Glutamatergic neuron (in vitro differentiated cells): ENCODE results near the gene RAB20. TPM values are rescaled to one million over a fixed set of nuclear protein-coding genes. Genes with fewer than 3 reads are reported as not detected.

Experiments
- DNase-seq: peaks from one replicate; pipeline ENCODE4 v3.0.0; 2022
- H3K27ac Mint-ChIP-seq: one replicate; pipeline ENCODE4 v1.8.0; 2020; ENCODE audit warnings: mild to moderate bottlenecking, mixed read lengths, inconsistent platforms; ENCODE audit not compliant: unreplicated experiment
- H3K27me3 Mint-ChIP-seq: one replicate; pipeline ENCODE4 v1.8.0; 2020; ENCODE audit warnings: mild to moderate bottlenecking, moderate library complexity, mixed read lengths, inconsistent platforms; ENCODE audit not compliant: unreplicated experiment
- H3K36me3 Mint-ChIP-seq: one replicate; pipeline ENCODE4 v1.8.0; 2020; ENCODE audit warnings: mild to moderate bottlenecking, mixed read lengths, inconsistent platforms; ENCODE audit not compliant: unreplicated experiment
- H3K4me1 Mint-ChIP-seq: one replicate; pipeline ENCODE4 v1.8.0; 2020; ENCODE audit warnings: mild to moderate bottlenecking, low read depth, mixed read lengths, inconsistent platforms; ENCODE audit not compliant: unreplicated experiment
- H3K4me3 Mint-ChIP-seq: one replicate; pipeline ENCODE4 v1.8.0; 2020; ENCODE audit warnings: mild to moderate bottlenecking, mixed read lengths, inconsistent platforms; ENCODE audit not compliant: unreplicated experiment
- H3K9me3 Mint-ChIP-seq: one replicate; pipeline ENCODE4 v1.8.0; 2020; ENCODE audit warnings: mild to moderate bottlenecking, moderate library complexity, mixed read lengths, inconsistent platforms; ENCODE audit not compliant: unreplicated experiment
- CTCF ChIP-seq: fragments of 200-600 bp; sonication (generic); IDR thresholded peaks from one replicate; pipeline ENCODE4 v1.5.0; 2021; ENCODE audit not compliant: partially characterized antibody, unreplicated experiment
- total RNA-seq: library from RNA; stranded (reverse); fragmentation: NEBNext Ultra II Directional; extraction: Animal tissue kit (Norgen Biotek cat#: 25700); gene quantifications from one replicate; pipeline ENCODE4 v1.2.1, GENCODE V29; 2021; ENCODE audit not compliant: unreplicated experiment

Gene RAB20
- total RNA-seq, 1 donor from 2014 or later, result 1.7 TPM

- H3K36me3 Mint-ChIP-seq, result no peaks in the 10 kb centered on the region
- no peak for TF ChIP-seq CTCF
- no peaks in the 10 kb centered on the region for H3K27me3 Mint-ChIP-seq
- no peak overlapping the region for H3K27ac Mint-ChIP-seq
- no peaks in the 10 kb centered on the region for H3K4me1 Mint-ChIP-seq
- H3K9me3 Mint-ChIP-seq, result no peaks in the 10 kb centered on the region
- no peak for DNase-seq
- no peak overlapping the region for H3K4me3 Mint-ChIP-seq
Measured at GRCh38 chr13:110581506-110582185, 20.1 kb upstream of the RAB20 start.

DNA sequence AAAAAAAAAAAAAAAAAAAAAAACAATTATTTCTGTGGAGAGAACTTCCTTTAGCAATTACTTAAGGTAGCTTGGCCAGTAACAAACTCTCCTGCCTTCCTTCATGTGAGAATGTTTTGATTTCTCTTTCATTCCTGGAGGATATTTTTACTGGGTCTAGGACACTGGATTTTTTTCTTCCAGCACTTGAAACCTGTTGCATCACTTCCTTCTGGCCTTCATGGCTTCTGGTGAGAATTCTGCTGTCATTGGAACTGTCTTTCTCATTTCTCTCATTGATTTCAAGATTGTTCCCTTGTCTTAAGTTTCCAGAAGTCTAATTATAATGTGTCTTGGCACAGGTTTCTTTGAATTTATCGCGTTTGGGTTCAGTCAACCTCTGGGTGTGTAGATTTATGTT is 19.3 kb upstream of the RAB20 start:
- TF ChIP-seq CTCF, result no peak
- H3K27me3 Mint-ChIP-seq, result peaks cover 3% of the 10 kb centered on the region

GRCh38 chr13:110578363-110578762 is 16.8 kb upstream of the RAB20 start:
- no peak for TF ChIP-seq CTCF
- Mint-ChIP-seq H3K4me1 (peaks cover 17% of the 10 kb centered on the region), H3K27me3 (peaks cover 8% of the 10 kb centered on the region), H3K4me3 (no peak overlapping the region), H3K9me3 (peaks cover 4% of the 10 kb centered on the region), H3K27ac (no peak overlapping the region), H3K36me3 (no peaks in the 10 kb centered on the region)
- no peak for DNase-seq

More for the DNA sequence above, 19.3 kb upstream of the RAB20 start:
- no peak overlapping the region for H3K27ac Mint-ChIP-seq
- H3K4me3 Mint-ChIP-seq, result no peak overlapping the region
- H3K36me3 Mint-ChIP-seq, result no peaks in the 10 kb centered on the region
- H3K4me1 Mint-ChIP-seq, result peaks cover 3% of the 10 kb centered on the region
- no peak for DNase-seq
- no peaks in the 10 kb centered on the region for H3K9me3 Mint-ChIP-seq

- Mint-ChIP-seq H3K4me3 (no peak overlapping the region), H3K4me1 (peaks cover 18% of the 10 kb centered on the region), H3K9me3 (peaks cover 4% of the 10 kb centered on the region), H3K27ac (no peak overlapping the region), H3K36me3 (no peaks in the 10 kb centered on the region), H3K27me3 (peaks cover 9% of the 10 kb centered on the region)
- no peak for DNase-seq
- no peak for TF ChIP-seq CTCF
Measured at GRCh38 chr13:110576736-110577476, 15.4 kb upstream of the RAB20 start.

DNA sequence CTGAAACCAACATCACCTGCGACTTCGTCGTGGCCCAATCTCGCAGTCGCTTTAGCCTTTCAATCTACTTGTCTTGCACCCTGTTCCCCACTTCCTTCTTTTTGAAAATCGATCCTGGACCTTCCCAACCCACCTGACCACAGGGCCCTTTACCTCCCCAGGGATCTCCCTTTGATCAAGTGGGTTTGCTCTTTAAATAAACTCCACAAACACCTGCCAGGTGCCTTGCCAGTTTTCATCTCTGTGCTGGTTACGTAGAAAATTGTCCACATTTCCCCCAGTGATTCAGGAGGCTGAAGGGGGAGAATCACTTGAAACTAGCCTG is 14.5 kb upstream of the RAB20 start:
- TF ChIP-seq CTCF, result no peak
- no peak for DNase-seq
- Mint-ChIP-seq H3K4me3 (no peak overlapping the region), H3K27me3 (peaks cover 11% of the 10 kb centered on the region), H3K9me3 (peaks cover 5% of the 10 kb centered on the region), H3K27ac (peak overlapping the region; percentile 80), H3K4me1 (peaks cover 20% of the 10 kb centered on the region), H3K36me3 (no peaks in the 10 kb centered on the region)
